ENCODE results near the gene STK4. TPM values are rescaled to one million over a fixed set of nuclear protein-coding genes. Genes with fewer than 3 reads are reported as not detected.

Gene STK4
- total and polyA plus RNA-seq, 4 donors: 5.4 to 41.0 (median 24.9) TPM

- Histone ChIP-seq H3K4me3 (ENCODE audit: low read length in 2 of 2) (no peak overlapping the region), H3K27ac (ENCODE audit: low read depth in 1 of 2, low read length in 2 of 2) (no peak overlapping the region), H3K36me3 (ENCODE audit: control insufficient read depth in 1 of 2, insufficient read depth in 2 of 2, low read length in 1 of 2) (no peaks in the 10 kb centered on the region), H3K4me1 (ENCODE audit: control insufficient read depth in 1 of 2, insufficient read depth in 2 of 2, low read length in 2 of 2) (no peaks in the 10 kb centered on the region), H3K9me3 (ENCODE audit: control insufficient read depth, low read length) (no peaks in the 10 kb centered on the region), H3K27me3 (ENCODE audit: control insufficient read depth in 1 of 2, insufficient read depth in 2 of 2, low read length in 1 of 2) (no peaks in the 10 kb centered on the region)
- 82 to 86% methylated on average over 7 of the region's 7 CpGs for WGBS, 2 donors
- intact Hi-C loops (cut with DNase I): loop anchor here (5.0 to 10.0 kb wide), 3 partner anchors 46 to 78 kb away; no protein-coding TSS in a partner anchor
- ATAC-seq (ENCODE audit: low FRiP score) (no peak), DNase-seq (no peak)
These were observed 126.6 kb downstream of the STK4 start for GRCh38 chr20:45092898-45093297.

- Histone ChIP-seq H3K36me3 (ENCODE audit: control insufficient read depth in 1 of 2, insufficient read depth in 2 of 2, low read length in 1 of 2) (no peaks in the 10 kb centered on the region), H3K27ac (ENCODE audit: low read depth in 1 of 2, low read length in 2 of 2) (no peak overlapping the region), H3K27me3 (ENCODE audit: control insufficient read depth in 1 of 2, insufficient read depth in 2 of 2, low read length in 1 of 2) (no peaks in the 10 kb centered on the region), H3K4me3 (ENCODE audit: low read length in 2 of 2) (no peak overlapping the region), H3K9me3 (ENCODE audit: control insufficient read depth, low read length) (no peaks in the 10 kb centered on the region), H3K4me1 (ENCODE audit: control insufficient read depth in 1 of 2, insufficient read depth in 2 of 2, low read length in 2 of 2) (no peaks in the 10 kb centered on the region)
- DNase-seq (no peak), ATAC-seq (ENCODE audit: low FRiP score) (no peak)
- intact Hi-C loops (cut with DNase I): loop anchor here (5.0 to 10.0 kb wide), 3 partner anchors 47 to 79 kb away; no protein-coding TSS in a partner anchor
- WGBS, 2 donors: 87 to 88% methylated on average over 2 of the region's 2 CpGs
These were observed 127.9 kb downstream of the STK4 start for GRCh38 chr20:45094201-45094600.

- Histone ChIP-seq H3K4me1 (ENCODE audit: control insufficient read depth in 1 of 2, insufficient read depth in 2 of 2, low read length in 2 of 2) (no peaks in the 10 kb centered on the region), H3K27me3 (ENCODE audit: control insufficient read depth in 1 of 2, insufficient read depth in 2 of 2, low read length in 1 of 2) (peaks cover 0 to 3% of the 10 kb centered on the region in 2 donors), H3K9me3 (ENCODE audit: control insufficient read depth, low read length) (no peaks in the 10 kb centered on the region), H3K27ac (ENCODE audit: low read depth in 1 of 2, low read length in 2 of 2) (no peak overlapping the region), H3K36me3 (ENCODE audit: control insufficient read depth in 1 of 2, insufficient read depth in 2 of 2, low read length in 1 of 2) (no peaks in the 10 kb centered on the region), H3K4me3 (ENCODE audit: low read length in 2 of 2) (no peak overlapping the region)
- whole genome bisulfite sequencing, 2 donors: 93 to 94% methylated on average over 11 of the region's 11 CpGs
- ATAC-seq (ENCODE audit: low FRiP score) (no peak), DNase-seq (no peak)
- intact Hi-C loops (cut with DNase I): loop anchor here (5.0 to 10.0 kb wide), 4 partner anchors 48 to 83 kb away; no protein-coding TSS in a partner anchor
These were observed 128.7 kb downstream of the STK4 start for GRCh38 chr20:45094864-45095574.

GRCh38 chr20:45095805-45096238, 129.5 kb downstream of the STK4 start:
- no peak overlapping the region for H3K27ac ChIP-seq (ENCODE audit: low read depth in 1 of 2, low read length in 2 of 2)
- intact Hi-C loops (cut with DNase I): loop anchor here (5.0 to 10.0 kb wide), 3 partner anchors 51 to 84 kb away; no protein-coding TSS in a partner anchor
- H3K36me3 ChIP-seq (ENCODE audit: control insufficient read depth in 1 of 2, insufficient read depth in 2 of 2, low read length in 1 of 2): no peaks in the 10 kb centered on the region
- H3K9me3 ChIP-seq (ENCODE audit: control insufficient read depth, low read length): no peaks in the 10 kb centered on the region
- H3K4me3 ChIP-seq (ENCODE audit: low read length in 2 of 2): no peak overlapping the region
- H3K4me1 ChIP-seq (ENCODE audit: control insufficient read depth in 1 of 2, insufficient read depth in 2 of 2, low read length in 2 of 2): no peaks in the 10 kb centered on the region
- DNase-seq: no peak
- peaks cover 0 to 3% of the 10 kb centered on the region in 2 donors for H3K27me3 ChIP-seq (ENCODE audit: control insufficient read depth in 1 of 2, insufficient read depth in 2 of 2, low read length in 1 of 2)
- ATAC-seq (ENCODE audit: low FRiP score): peak; percentile 66
- WGBS, 2 donors: 5 to 6% methylated on average over 7 of the region's 7 CpGs

- H3K9me3 ChIP-seq (ENCODE audit: control insufficient read depth, low read length): no peaks in the 10 kb centered on the region
- H3K27me3 ChIP-seq (ENCODE audit: control insufficient read depth in 1 of 2, insufficient read depth in 2 of 2, low read length in 1 of 2): peaks cover 0 to 3% of the 10 kb centered on the region in 2 donors
- H3K27ac ChIP-seq (ENCODE audit: low read depth in 1 of 2, low read length in 2 of 2): no peak overlapping the region
- H3K4me1 ChIP-seq (ENCODE audit: control insufficient read depth in 1 of 2, insufficient read depth in 2 of 2, low read length in 2 of 2): no peaks in the 10 kb centered on the region
- H3K36me3 ChIP-seq (ENCODE audit: control insufficient read depth in 1 of 2, insufficient read depth in 2 of 2, low read length in 1 of 2): no peaks in the 10 kb centered on the region
- intact Hi-C loops (cut with DNase I): loop anchor here (5.0 to 10.0 kb wide), 3 partner anchors 52 to 84 kb away; no protein-coding TSS in a partner anchor
- WGBS, 2 donors: 76 to 83% methylated on average over 9 of the region's 9 CpGs
- no peak for DNase-seq
- no peak for ATAC-seq (ENCODE audit: low FRiP score)
- no peak overlapping the region for H3K4me3 ChIP-seq (ENCODE audit: low read length in 2 of 2)
These were observed 130.5 kb downstream of the STK4 start for GRCh38 chr20:45096781-45097180.

GRCh38 chr20:45097485-45098102, 131.3 kb downstream of the STK4 start:
- H3K36me3 ChIP-seq (ENCODE audit: control insufficient read depth in 1 of 2, insufficient read depth in 2 of 2, low read length in 1 of 2): no peaks in the 10 kb centered on the region
- H3K4me3 ChIP-seq (ENCODE audit: low read length in 2 of 2): no peak overlapping the region
- no peak for ATAC-seq (ENCODE audit: low FRiP score)
- WGBS, 2 donors: 28 to 35% methylated on average over 41 to 56 of the region's 56 CpGs
- H3K4me1 ChIP-seq (ENCODE audit: control insufficient read depth in 1 of 2, insufficient read depth in 2 of 2, low read length in 2 of 2): no peaks in the 10 kb centered on the region
- no peak overlapping the region for H3K27ac ChIP-seq (ENCODE audit: low read depth in 1 of 2, low read length in 2 of 2)
- peaks cover 0 to 3% of the 10 kb centered on the region in 2 donors for H3K27me3 ChIP-seq (ENCODE audit: control insufficient read depth in 1 of 2, insufficient read depth in 2 of 2, low read length in 1 of 2)
- no peaks in the 10 kb centered on the region for H3K9me3 ChIP-seq (ENCODE audit: control insufficient read depth, low read length)
- intact Hi-C loops (cut with DNase I): loop anchor here (5.0 to 10.0 kb wide), 3 partner anchors 53 to 85 kb away; no protein-coding TSS in a partner anchor
- no peak for DNase-seq

- no peaks in the 10 kb centered on the region for H3K36me3 ChIP-seq (ENCODE audit: control insufficient read depth in 1 of 2, insufficient read depth in 2 of 2, low read length in 1 of 2)
- peaks cover 0 to 3% of the 10 kb centered on the region in 2 donors for H3K27me3 ChIP-seq (ENCODE audit: control insufficient read depth in 1 of 2, insufficient read depth in 2 of 2, low read length in 1 of 2)
- WGBS, 2 donors: 5 to 6% methylated on average over 78 to 91 of the region's 91 CpGs
- intact Hi-C loops (cut with DNase I): loop anchor here (5.0 to 10.0 kb wide), 3 partner anchors 53 to 86 kb away; no protein-coding TSS in a partner anchor
- no peaks in the 10 kb centered on the region for H3K9me3 ChIP-seq (ENCODE audit: control insufficient read depth, low read length)
- ATAC-seq (ENCODE audit: low FRiP score) (no peak), DNase-seq (no peak)
- H3K4me1 ChIP-seq (ENCODE audit: control insufficient read depth in 1 of 2, insufficient read depth in 2 of 2, low read length in 2 of 2): no peaks in the 10 kb centered on the region
- no peak overlapping the region for H3K27ac ChIP-seq (ENCODE audit: low read depth in 1 of 2, low read length in 2 of 2)
- no peak overlapping the region for H3K4me3 ChIP-seq (ENCODE audit: low read length in 2 of 2)
These were observed 131.9 kb downstream of the STK4 start for GRCh38 chr20:45098103-45098773.

- Histone ChIP-seq H3K4me1 (ENCODE audit: control insufficient read depth in 1 of 2, insufficient read depth in 2 of 2, low read length in 2 of 2) (no peaks in the 10 kb centered on the region), H3K27me3 (ENCODE audit: control insufficient read depth in 1 of 2, insufficient read depth in 2 of 2, low read length in 1 of 2) (peaks cover 0 to 3% of the 10 kb centered on the region in 2 donors), H3K9me3 (ENCODE audit: control insufficient read depth, low read length) (no peaks in the 10 kb centered on the region), H3K36me3 (ENCODE audit: control insufficient read depth in 1 of 2, insufficient read depth in 2 of 2, low read length in 1 of 2) (no peaks in the 10 kb centered on the region), H3K4me3 (ENCODE audit: low read length in 2 of 2) (no peak within 1 kb of the TSS), H3K27ac (ENCODE audit: low read depth in 1 of 2, low read length in 2 of 2) (no peak within 1 kb of the TSS)
- DNase-seq: no peak
- 9 to 10% methylated on average over 32 to 38 of the region's 38 CpGs for WGBS, 2 donors
- ATAC-seq (ENCODE audit: low FRiP score): no peak
- intact Hi-C loops (cut with DNase I): no loop called here
These were observed 134.4 kb downstream of the STK4 start, which contains the start of gene KCNS1 for GRCh38 chr20:45100563-45101245. KCNS1 (minus strand) TSS chr20:45101127; CDS start chr20:45099236, 1,891 bp downstream.
